Limb (tissue), 2 donors: ENCODE measurements around the gene PIK3C3.
"Not testable (repeated sequence)": the region's sequence is repeated elsewhere in the genome, so short reads cannot be mapped to it uniquely, and the experiment has no call there.

ENCODE experiments used
- DNase-seq, 2 donors: peaks; one replicate each; pipeline ENCODE4 v3.0.0-alpha.2; 2016; ENCODE audit errors: extremely low spot score in 2 of 2

The PIK3C3 gene

DNA sequence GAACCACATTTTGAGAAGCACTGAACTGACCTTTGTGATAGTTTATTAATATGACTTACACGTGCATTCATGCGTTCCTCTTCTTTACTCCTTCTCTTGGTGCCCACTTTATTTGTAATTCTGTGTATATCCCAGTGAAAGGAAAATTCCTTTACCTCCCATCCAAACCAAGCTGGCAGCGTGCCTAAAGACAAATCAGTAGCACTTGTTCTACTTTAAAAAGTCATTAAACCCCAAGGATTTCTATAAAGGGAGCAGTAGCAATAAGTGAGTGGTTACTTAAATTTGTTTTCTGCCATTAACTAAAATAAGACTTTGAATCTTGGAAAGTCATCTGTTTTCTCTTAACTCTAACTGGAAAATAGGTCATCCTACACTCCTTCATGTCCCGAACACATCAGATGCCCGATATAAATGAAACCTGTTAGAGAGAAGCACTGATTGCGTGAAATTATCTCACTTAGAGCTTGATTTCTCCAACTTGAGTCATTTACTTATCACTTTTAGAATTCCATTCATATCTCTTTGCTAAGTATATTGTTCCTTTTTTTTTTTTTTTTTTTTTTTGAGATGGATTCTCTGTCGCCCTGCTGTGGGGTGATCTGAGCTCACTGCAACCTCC lies 10.7 kb downstream of the PIK3C3 start:
- DNase-seq = no peak

DNA sequence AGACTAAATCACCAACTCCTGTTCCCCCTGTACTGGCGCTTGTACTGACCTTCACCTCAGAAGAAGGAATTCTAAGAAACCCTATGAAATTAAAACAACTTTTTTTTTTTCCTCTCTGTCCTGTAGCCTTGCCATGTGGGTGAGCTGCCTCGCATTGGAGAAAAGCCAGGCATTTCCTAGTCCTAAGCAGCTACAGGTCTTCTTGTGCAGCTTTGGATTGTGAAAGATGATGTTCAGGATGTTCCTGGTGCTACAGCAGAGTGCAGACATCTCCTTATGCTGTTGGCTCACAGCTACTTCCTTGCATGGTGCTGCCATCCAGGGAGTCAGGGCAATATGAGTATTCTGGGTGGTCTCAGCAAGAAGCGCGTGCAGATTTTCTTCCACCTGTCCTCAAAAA lies 11.9 kb downstream of the PIK3C3 start:
- no peak for DNase-seq

- no peak for DNase-seq
Observed at GRCh38 chr18:41967680-41968079, 12.6 kb downstream of the PIK3C3 start.

DNA sequence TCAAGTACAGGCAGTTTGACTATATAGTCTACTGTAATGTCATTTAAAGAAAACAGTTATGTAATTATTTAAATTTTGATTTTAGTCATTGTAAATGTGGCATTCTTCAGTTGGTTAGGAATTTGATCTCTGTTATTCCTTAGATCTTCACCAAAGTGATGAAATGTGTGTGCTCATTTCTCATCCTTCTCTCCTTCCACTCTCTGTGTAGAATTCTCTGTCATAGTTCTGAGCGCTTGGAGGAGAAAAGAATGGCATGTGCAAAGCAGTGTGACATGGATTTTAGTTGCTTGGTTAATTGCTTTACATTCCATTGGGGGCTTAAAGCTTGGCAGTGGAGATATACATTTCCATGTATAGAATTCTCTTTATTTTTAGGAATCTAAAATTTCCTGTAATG lies 14.8 kb downstream of the PIK3C3 start:
- no peak for DNase-seq

GRCh38 chr18:41972067-41972925 lies 17.3 kb downstream of the PIK3C3 start:
- DNase-seq = no peak

DNA sequence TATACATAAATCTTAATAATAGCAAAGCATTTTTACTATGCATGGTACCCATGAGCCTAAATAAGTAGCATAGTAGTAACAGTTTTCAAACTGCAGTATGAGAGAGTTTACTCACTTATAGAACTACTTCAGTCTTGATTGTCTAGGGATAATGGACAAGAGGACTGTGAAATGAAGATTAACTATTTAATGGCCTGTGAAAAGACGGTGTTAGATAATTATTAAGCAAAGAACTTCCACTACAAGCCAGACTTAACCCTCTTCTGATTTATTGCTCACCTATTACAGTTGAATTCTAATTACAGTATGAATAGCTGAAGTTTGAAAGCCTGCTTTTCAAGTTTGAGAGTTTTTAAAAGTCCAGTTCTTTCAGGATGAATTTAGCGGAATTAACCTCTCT lies 18.9 kb downstream of the PIK3C3 start:
- DNase-seq = no peak

GRCh38 chr18:41974796-41975201 lies 19.8 kb downstream of the PIK3C3 start:
- DNase-seq = no peak

DNA sequence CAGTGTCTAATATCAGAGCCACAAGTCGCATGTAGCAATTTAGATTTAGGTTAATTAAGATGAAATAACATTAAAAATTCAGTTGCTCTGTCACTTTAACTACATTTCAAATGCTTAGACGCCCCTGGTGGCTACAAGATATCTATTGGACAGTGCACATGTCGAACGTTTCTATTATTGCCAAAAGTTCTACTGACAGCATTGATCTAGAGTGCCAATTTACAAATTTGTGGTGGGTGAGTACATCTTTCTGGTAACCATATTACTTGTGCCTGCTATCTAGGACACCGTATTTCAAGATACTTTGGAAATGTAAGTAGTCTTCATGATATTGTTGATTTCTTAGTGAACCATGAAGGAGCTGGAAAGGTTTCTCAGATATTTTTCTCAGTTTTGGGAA lies 20.2 kb downstream of the PIK3C3 start:
- no peak for DNase-seq

DNA sequence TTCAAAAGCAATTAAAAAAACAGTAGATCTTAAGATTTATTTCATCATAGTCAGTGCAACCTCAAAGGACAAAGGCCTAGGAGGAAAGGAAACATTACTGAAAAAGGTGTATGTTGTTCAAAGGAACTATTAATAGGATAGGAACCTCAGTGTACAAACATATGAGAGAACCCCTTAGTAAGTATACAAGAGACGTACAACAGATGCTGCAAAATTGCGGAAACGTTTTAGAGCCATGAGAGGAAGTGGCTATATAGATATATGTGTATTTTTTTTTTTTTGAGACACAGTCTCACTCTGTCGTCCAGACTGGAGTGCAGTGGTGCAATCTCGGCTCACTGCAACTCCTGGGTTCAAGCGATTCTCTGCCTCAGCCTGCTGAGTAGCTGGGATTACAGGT lies 22.2 kb downstream of the PIK3C3 start:
- DNase-seq = no peak

- no peak for DNase-seq
Observed at GRCh38 chr18:41982942-41983660, 28.1 kb downstream of the PIK3C3 start.

DNA sequence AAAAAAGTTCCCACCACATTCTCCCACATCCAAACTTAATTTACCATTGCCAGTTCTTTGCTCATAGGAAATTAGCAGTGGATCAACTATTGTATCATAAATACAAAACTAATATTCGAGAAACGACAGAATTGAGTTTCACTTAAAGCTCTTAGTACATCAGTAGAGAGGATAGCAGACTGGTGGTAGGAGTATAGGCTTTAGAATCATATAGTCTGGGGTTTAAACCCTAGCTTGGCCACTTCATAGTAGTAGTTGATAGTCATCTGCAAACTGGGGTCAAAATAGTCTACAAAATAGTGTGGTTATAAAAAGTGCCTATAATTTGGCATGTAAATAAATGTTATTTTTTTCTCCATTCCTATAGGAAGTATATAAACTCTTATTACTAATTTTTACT lies 30.9 kb downstream of the PIK3C3 start:
- DNase-seq = no peak

DNA sequence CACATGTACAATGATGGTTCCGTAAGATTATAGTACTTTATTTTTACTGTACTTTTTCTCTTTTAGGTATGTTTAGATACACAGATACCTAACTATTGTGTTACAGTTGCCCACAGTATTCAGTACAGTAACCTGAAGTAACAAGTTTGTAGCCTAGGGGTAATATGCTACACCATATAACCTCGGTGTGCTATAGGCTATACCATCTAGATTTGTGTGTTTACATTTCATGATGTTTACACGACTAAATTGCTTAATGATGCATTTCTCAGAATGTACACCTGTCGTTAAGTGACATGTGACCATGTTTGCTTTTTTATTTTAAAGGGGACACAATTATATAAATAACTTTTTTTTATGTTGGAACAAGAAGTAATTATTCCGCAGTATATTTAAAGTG lies 34.5 kb downstream of the PIK3C3 start:
- DNase-seq = no peak

GRCh38 chr18:41992066-41992465 lies 37.0 kb downstream of the PIK3C3 start:
- no peak for DNase-seq

- DNase-seq = no peak
Observed at GRCh38 chr18:41992703-41993102, 37.7 kb downstream of the PIK3C3 start.

DNA sequence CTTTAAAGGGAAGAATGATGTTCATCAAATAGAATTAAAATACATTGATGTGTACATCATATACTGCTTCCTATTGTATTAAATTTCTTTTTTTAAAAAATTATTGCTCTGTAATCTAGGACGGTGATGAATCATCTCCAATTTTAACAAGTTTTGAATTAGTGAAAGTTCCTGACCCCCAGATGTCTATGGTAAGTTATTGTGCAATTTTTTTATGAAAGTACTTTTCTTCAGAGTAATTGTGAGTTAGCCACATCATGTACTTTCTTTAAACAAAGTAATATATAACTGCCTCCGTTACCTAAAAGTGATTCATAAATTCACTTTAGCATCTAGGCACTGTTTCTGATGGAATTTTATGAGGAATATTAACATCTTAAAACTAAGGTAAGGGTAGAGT lies 38.1 kb downstream of the PIK3C3 start:
- DNase-seq = no peak

- no peak for DNase-seq
Observed at GRCh38 chr18:41996020-41996419, 41.0 kb downstream of the PIK3C3 start.

DNA sequence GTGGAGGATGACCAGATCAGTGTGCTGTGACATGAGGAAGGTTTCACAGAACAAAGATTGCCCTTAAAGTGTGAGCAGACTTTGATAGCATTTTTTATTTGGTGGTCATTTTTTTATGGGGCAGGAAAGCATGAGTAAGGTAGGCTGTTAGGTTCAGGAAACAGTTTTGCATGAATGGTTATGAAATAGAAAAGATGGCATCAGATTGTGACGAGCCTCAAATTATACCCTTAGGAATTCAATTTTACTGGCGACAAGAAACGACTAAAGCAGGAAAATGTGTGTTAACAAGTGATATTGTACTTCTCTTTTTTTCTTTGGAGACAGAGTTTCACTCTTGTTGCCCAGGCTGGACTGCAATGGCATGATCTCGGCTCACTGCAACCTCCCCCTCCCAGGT lies 44.7 kb downstream of the PIK3C3 start:
- DNase-seq = no peak

- DNase-seq = no peak
Observed at GRCh38 chr18:42001801-42002200, 46.8 kb downstream of the PIK3C3 start.

- DNase-seq = no peak
Observed at GRCh38 chr18:42004653-42005052, 49.6 kb downstream of the PIK3C3 start.

DNA sequence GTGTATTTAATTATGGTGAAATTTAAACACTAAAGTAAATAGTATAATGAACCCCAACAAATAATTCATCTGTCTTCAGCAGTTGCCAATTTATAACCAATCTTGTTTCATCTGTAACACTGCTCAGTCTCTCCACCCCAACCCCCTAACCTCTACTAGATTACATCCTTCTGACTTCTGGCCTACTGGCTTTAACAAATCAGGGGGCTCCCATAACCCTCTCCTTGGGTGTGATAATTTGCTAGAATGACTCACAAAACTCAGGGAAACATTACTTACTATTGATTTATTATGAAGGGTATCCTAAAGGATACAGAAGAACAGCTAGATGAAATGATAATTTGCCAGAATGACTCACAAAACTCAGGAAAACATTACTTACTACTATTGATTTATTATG lies 50.7 kb downstream of the PIK3C3 start:
- DNase-seq = no peak

DNA sequence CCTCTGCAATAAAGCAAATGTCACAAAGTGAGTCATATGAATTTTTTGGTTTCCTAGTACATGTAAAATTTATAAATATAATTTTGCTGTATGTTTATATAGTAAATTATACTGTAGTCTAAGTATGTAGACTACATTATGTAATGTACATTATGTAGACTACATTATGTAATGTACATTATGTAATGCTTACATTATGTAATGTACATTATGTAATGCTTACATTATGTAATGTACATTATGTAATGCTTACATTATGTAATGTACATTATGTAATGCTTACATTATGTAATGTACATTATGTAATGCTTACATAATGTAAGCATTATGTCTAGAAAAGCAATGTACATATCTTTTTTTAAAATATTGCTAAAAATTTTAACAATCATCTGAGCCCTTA lies 54.4 kb downstream of the PIK3C3 start:
- not testable (repeated sequence) for DNase-seq

GRCh38 chr18:42011053-42011452 lies 56.0 kb downstream of the PIK3C3 start:
- DNase-seq = no peak

GRCh38 chr18:42018831-42019230 lies 63.8 kb downstream of the PIK3C3 start:
- DNase-seq = no peak
